A549 (cell line): Measurements from ENCODE around the gene BCR. TPM values are rescaled to one million over a fixed set of nuclear protein-coding genes. Genes with fewer than 3 reads are reported as not detected.

Experiments used
- ATAC-seq, 2 experiments: fragments of 200-7000 bp in 1 of 2; fragments of >200 bp in 1 of 2; cut with Nextera tagmentation in 1 of 2; cut with Tn5 transposase in 1 of 2; 3 replicates each; pipeline versions ENCODE4 v1.8.0 to v1.9.1; 2018 to 2020; ENCODE audit warnings: mild to moderate bottlenecking in 1 of 2, moderate library complexity in 1 of 2
- CTCF ChIA-PET: fragments of 300-600 bp; sonication (Branson Sonifier 250); formaldehyde crosslinking; extraction: SDS; loops from one replicate; lab custom pipeline; 2021; ENCODE audit warnings: antibody characterized with exemption, inconsistent platforms; lab: Yijun Ruan, JAX
- POLR2A ChIA-PET: fragments of 350-600 bp; formaldehyde crosslinking; extraction: SDS; loops from one replicate; lab custom pipeline; 2021; ENCODE audit warnings: antibody characterized with exemption, inconsistent platforms; lab: Yijun Ruan, JAX
- DNase-seq, 2 experiments: peaks; one replicate each; pipeline versions ENCODE4 v3.0.0 to v3.0.0-alpha.2; 2011 to 2016; ENCODE audit warnings: low read depth in 1 of 2, low spot score in 1 of 2
- FAIRE-seq: peaks from 2 replicates; lab custom pipeline; 2011; peaks lifted over from hg19 to GRCh38; lab: Jason Lieb, UNC
- H3K27ac ChIP-seq, 2 experiments: fragments of >200 bp; sonication (Bioruptor Twin); formaldehyde crosslinking; 3 replicates each; pipeline ENCODE4 v1.5.1; 2016 to 2017
- H3K4me1 ChIP-seq: fragments of >200 bp; sonication (Bioruptor Twin); formaldehyde crosslinking; 3 replicates; pipeline ENCODE4 v1.6.1; 2016
- H3K4me2 ChIP-seq: fragments of >200 bp; sonication (Bioruptor Twin); formaldehyde crosslinking; 3 replicates; pipeline ENCODE4 v1.6.1; 2016
- H3K4me3 ChIP-seq: fragments of >200 bp; sonication (Bioruptor Twin); formaldehyde crosslinking; 3 replicates; pipeline ENCODE4 v1.5.1; 2016
- H3K9me3 ChIP-seq: fragments of >200 bp; sonication (Bioruptor Twin); formaldehyde crosslinking; 3 replicates; pipeline ENCODE4 v1.6.1; 2016
- CBX2 ChIP-seq: fragments of 200-600 bp; sonication (generic); IDR thresholded peaks from 2 replicates; pipeline ENCODE4 v1.6.1; 2016; ENCODE audit warnings: low read depth, mild to moderate bottlenecking, borderline replicate concordance
- CBX8 ChIP-seq: fragments of 200-600 bp; sonication (generic); IDR thresholded peaks from 2 replicates; pipeline ENCODE4 v1.6.1; 2016
- CHD2 ChIP-seq: fragments of 150-350 bp; IDR thresholded peaks from 2 replicates; pipeline ENCODE4 v1.6.1; 2014; ENCODE audit warnings: low read length; ENCODE audit not compliant: partially characterized antibody
- EHF ChIP-seq: fragments of 250-450 bp; sonication (Bioruptor Pico); IDR thresholded peaks from 2 replicates; pipeline ENCODE4 v1.5.0; 2020; ENCODE audit warnings: mild to moderate bottlenecking
- EHMT2 ChIP-seq: fragments of 200-600 bp; sonication (generic); IDR thresholded peaks from 2 replicates; pipeline ENCODE4 v1.6.1; 2016; ENCODE audit warnings: antibody characterized with exemption, low read depth, mild to moderate bottlenecking, moderate library complexity
- FOXS1 ChIP-seq: fragments of 250-450 bp; sonication (Bioruptor Pico); IDR thresholded peaks from 2 replicates; pipeline ENCODE4 v1.5.0; 2020; ENCODE audit warnings: mild to moderate bottlenecking, moderate library complexity
- GATA3 ChIP-seq: IDR thresholded peaks from 2 replicates; pipeline ENCODE4 v1.6.1; 2012; ENCODE audit warnings: borderline replicate concordance
- HEYL ChIP-seq: fragments of 250-450 bp; sonication (Bioruptor Pico); IDR thresholded peaks from 2 replicates; pipeline ENCODE4 v1.8.0; 2021; ENCODE audit warnings: mild to moderate bottlenecking, moderate library complexity
- JUNB ChIP-seq: fragments of >200 bp; sonication (Bioruptor Twin); formaldehyde crosslinking; IDR thresholded peaks from 2 replicates; pipeline ENCODE4 v1.6.1; 2016
- KDM5A ChIP-seq: fragments of 200-600 bp; sonication (generic); IDR thresholded peaks from 2 replicates; pipeline ENCODE4 v1.6.1; 2016; ENCODE audit warnings: antibody characterized with exemption, mild to moderate bottlenecking
- MAZ ChIP-seq: fragments of 150-350 bp; IDR thresholded peaks from 2 replicates; pipeline ENCODE4 v1.6.1; 2014; ENCODE audit warnings: antibody characterized with exemption, low read depth, low read length, borderline replicate concordance
- NFE2L2 ChIP-seq: fragments of 150-350 bp; conservative IDR thresholded peaks from 2 replicates; pipeline ENCODE4 v1.6.1; 2014; ENCODE audit warnings: low read length
- NPAS2 ChIP-seq: fragments of 250-450 bp; sonication (Bioruptor Pico); IDR thresholded peaks from 2 replicates; pipeline ENCODE4 v1.8.0; 2022; ENCODE audit warnings: mild to moderate bottlenecking, moderate library complexity, borderline replicate concordance
- POLR2AphosphoS2 ChIP-seq: conservative IDR thresholded peaks from 2 replicates; pipeline ENCODE4 v1.6.1; 2012; ENCODE audit warnings: low read length, improper control_type of control experiment, inconsistent platforms
- RAD21 ChIP-seq, 2 experiments: fragments of >200 bp in 1 of 2; sonication (Bioruptor Twin) in 1 of 2; formaldehyde crosslinking in 1 of 2; IDR thresholded peaks in 1 of 2; conservative IDR thresholded peaks in 1 of 2; 2 replicates in 1 of 2; 3 replicates in 1 of 2; pipeline ENCODE4 v1.6.1; 2012 to 2018; ENCODE audit warnings: inconsistent platforms in 1 of 2
- RFX5 ChIP-seq: fragments of 450-650 bp; IDR thresholded peaks from 2 replicates; pipeline ENCODE4 v1.7.1; 2014; ENCODE audit warnings: antibody characterized with exemption, mild to moderate bottlenecking, moderate library complexity
- RNF2 ChIP-seq: fragments of 200-600 bp; sonication (generic); IDR thresholded peaks from 2 replicates; pipeline ENCODE4 v1.6.1; 2016; ENCODE audit warnings: low read depth, mild to moderate bottlenecking, antibody characterized with exemption, moderate library complexity, borderline replicate concordance
- TFCP2L1 ChIP-seq: fragments of 250-450 bp; sonication (Bioruptor Pico); IDR thresholded peaks from 2 replicates; pipeline ENCODE4 v1.5.0; 2021; ENCODE audit warnings: mild to moderate bottlenecking
- ZC3H11A ChIP-seq: fragments of 450-650 bp; IDR thresholded peaks from 2 replicates; pipeline ENCODE4 v1.6.1; 2014; ENCODE audit warnings: antibody characterized with exemption, mild to moderate bottlenecking
- WGBS: methylation state at CpG from one replicate; pipeline ENCODE4 v1.1.6; 2017; ENCODE audit errors: missing lambda C conversion rate; 5-methylcytosine and 5-hydroxymethylcytosine counted together
- polyA plus RNA-seq, 4 experiments: library from polyadenylated mRNA; depleted of rRNA in 3 of 4; stranded (reverse); fragments of >200 nt; fragmentation: RNase III in 1 of 4; extraction: RNeasy Plus Mini Kit Qiagen cat#74134 plus additional on column Dnase treatment in 1 of 4; gene quantifications; 2 replicates in 3 of 4; 3 replicates in 1 of 4; pipeline ENCODE4 v1.2.3, GENCODE V29; 2011 to 2017
- TF ChIP-seq, protein P1 (sequence below): fragments of 250-450 bp; sonication (Bioruptor Pico); IDR thresholded peaks from 2 replicates; pipeline ENCODE4 v1.5.0; 2021; ENCODE audit warnings: mild to moderate bottlenecking, moderate library complexity, borderline replicate concordance
- TF ChIP-seq, protein P2 (sequence below): fragments of 450-650 bp; IDR thresholded peaks from 2 replicates; pipeline ENCODE4 v1.6.1; 2014; ENCODE audit warnings: antibody characterized with exemption
- TF ChIP-seq, protein P3 (sequence below): IDR thresholded peaks from 2 replicates; pipeline ENCODE4 v1.6.1; 2012

BCR gene
- polyA plus RNA-seq, 2 of the 4 experiments (the other 2 are of a cell fraction), result 14.7 to 16.4 TPM

DNA sequence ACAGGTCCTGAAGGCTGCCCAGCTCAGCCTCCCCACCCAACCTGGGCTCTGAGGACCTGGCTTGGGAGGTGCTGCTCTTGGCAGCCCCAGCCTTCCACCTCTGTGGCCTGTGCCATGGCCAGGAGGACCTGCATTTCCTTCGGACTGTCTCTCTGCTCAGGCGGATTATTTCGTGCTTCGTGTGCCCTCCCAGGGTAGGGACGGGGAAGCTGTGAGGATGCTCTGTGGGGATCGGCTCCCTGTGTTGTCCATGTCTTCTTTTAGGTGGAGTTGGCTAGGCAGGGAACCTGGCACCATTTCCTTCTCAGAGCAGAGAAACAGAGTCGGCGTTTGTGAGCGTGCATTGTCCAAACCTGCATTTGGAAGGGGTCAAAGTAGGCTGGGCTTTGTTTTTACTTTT, 34.1 kb downstream of the BCR start:
- ChIA-PET POLR2A (no interaction called here), CTCF (no interaction called here)
- TF ChIP-seq GATA3 (no peak), NPAS2 (CRISPR knock-in tag) (no peak), FOXS1 (no peak), ZC3H11A (no peak), HEYL (no peak), JUNB (no peak), TFCP2L1 (CRISPR knock-in tag) (no peak)
- TF ChIP-seq, protein P1, sequence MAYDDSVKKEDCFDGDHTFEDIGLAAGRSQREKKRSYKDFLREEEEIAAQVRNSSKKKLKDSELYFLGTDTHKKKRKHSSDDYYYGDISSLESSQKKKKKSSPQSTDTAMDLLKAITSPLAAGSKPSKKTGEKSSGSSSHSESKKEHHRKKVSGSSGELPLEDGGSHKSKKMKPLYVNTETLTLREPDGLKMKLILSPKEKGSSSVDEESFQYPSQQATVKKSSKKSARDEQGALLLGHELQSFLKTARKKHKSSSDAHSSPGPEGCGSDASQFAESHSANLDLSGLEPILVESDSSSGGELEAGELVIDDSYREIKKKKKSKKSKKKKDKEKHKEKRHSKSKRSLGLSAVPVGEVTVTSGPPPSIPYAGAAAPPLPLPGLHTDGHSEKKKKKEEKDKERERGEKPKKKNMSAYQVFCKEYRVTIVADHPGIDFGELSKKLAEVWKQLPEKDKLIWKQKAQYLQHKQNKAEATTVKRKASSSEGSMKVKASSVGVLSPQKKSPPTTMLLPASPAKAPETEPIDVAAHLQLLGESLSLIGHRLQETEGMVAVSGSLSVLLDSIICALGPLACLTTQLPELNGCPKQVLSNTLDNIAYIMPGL, result no peak
- TF ChIP-seq, protein P2, sequence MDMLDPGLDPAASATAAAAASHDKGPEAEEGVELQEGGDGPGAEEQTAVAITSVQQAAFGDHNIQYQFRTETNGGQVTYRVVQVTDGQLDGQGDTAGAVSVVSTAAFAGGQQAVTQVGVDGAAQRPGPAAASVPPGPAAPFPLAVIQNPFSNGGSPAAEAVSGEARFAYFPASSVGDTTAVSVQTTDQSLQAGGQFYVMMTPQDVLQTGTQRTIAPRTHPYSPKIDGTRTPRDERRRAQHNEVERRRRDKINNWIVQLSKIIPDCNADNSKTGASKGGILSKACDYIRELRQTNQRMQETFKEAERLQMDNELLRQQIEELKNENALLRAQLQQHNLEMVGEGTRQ, result no peak
- H3K4me1 ChIP-seq, result peaks cover 1% of the 10 kb centered on the region; the same call in 1 of the 3 replicates
- no peak for ATAC-seq
- H3K4me3 ChIP-seq, result no peak overlapping the region
- WGBS, result 90% methylated on average over 9 of the region's 9 CpGs
- no peaks in the 10 kb centered on the region for H3K9me3 ChIP-seq
- DNase-seq, result no peak
- no peak overlapping the region for H3K4me2 ChIP-seq
- FAIRE-seq, result no peak
- H3K27ac ChIP-seq, result no peak overlapping the region

DNA sequence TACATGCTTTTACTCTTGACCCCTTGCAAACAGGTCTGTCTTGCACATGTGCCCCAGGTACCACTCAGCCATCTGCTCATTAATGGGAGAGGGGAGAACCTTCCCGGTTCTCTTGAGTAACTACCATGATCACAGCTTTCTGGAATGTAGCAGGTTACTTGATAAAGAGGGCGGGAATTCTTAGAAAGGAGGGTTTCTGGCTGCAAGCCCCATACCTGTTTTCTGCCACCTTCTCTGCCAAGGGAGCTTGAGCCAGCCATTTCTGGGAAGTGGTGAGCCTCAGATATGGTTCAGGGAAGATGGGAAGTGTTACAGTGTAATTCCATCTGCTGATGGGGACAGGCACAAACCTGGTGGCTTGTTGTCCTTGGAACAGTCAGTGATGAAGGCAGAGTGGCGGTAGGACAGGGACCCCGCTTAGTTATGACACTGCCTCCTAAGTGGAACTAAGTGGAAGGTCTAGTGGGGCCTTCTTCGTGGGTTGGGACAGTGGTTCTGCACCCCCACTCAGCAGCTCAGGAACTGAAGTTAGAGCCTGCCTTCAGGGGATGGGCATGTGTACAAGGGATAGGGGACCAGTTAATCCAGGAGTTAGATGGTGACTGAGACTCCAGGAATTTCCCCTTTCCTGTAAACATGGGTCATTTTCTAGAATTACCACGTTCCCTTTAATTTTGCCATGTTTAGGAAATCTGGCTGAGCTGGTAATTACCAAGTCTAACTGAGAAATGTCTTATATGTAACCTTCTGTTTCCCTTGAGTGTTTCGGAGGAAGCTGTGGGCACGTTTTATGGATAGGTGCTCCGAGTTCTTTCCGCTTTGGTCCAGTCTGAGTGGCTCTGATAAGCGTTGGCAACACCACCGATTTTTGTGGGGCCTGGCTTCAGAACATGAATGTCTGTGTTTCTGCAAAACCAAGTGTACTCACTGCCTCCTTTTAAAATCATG, 35.3 kb downstream of the BCR start:
- ATAC-seq (no peak), DNase-seq (no peak), FAIRE-seq (no peak)
- TF ChIP-seq CBX8 (no peak), KDM5A (no peak), EHF (CRISPR knock-in tag) (no peak)
- TF ChIP-seq, protein P3, sequence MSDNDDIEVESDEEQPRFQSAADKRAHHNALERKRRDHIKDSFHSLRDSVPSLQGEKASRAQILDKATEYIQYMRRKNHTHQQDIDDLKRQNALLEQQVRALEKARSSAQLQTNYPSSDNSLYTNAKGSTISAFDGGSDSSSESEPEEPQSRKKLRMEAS, result no peak
- TF ChIP-seq, protein P1, result no peak
- Histone ChIP-seq H3K9me3 (no peaks in the 10 kb centered on the region), H3K4me3 (no peak overlapping the region), H3K27ac (no peak overlapping the region), H3K4me1 (peaks cover 13% of the 10 kb centered on the region; the same call in 2 of the 3 replicates), H3K4me2 (no peak overlapping the region)
- WGBS, result 86% methylated on average over 12 of the region's 12 CpGs
- POLR2A ChIA-PET, result no interaction called here
- CTCF ChIA-PET, result interaction anchor here (0.6 kb wide), 1 partner anchor 41 kb away, joined by 4 read pairs; no protein-coding TSS in a partner anchor

DNA sequence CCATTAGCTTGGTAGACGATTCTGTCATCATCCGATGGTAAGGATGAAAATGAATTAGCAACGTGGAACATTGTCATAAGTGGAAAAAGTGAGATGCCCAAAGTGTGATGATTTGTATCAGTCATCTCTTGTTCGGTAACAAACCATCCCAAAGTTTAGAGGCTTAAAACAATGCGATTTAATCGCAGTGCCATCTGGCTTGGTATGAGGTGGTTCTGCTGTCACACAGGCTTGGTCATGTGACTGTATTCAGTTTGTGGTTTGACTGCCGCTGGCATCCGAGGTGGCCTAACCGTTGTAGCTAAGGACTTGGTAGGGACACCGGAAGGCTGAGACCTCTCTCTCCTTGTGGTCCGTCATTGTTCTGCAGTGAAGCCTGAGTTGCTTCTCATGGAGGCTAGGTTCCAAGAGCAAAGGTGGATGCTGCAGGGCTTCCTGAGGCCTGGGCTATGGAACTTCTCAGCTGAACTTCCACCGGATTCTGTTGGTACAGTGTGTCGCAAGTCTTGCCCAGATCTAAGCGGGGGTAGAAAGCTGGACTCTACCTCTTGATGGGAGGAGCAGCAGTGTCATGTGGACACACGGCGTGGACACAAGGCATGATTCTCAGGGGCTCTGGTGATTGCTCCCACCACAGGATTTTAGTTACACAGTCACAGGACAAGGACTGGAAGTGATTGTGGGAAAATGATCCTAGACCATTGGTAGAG, 36.3 kb downstream of the BCR start:
- Histone ChIP-seq H3K27ac (no peak overlapping the region), H3K4me3 (no peak overlapping the region), H3K4me2 (no peak overlapping the region), H3K4me1 (peaks cover 15% of the 10 kb centered on the region; the same call in 2 of the 3 replicates), H3K9me3 (no peaks in the 10 kb centered on the region)
- CTCF ChIA-PET, result no interaction called here
- no peak for DNase-seq
- POLR2A ChIA-PET, result no interaction called here
- no peak for FAIRE-seq
- 88% methylated on average over 15 of the region's 16 CpGs for WGBS
- no peak for ATAC-seq
- TF ChIP-seq, protein P1, result no peak
- TF ChIP-seq RAD21 (conservative IDR thresholded peaks at IDR 0.05 in 1 of 2, IDR thresholded peaks at IDR 0.05 in 1 of 2), result no peak
- no peak for TF ChIP-seq EHMT2
- TF ChIP-seq, protein P3, result no peak
- no peak for TF ChIP-seq CBX2
- TF ChIP-seq RFX5, result no peak
- no peak for TF ChIP-seq MAZ
- no peak for TF ChIP-seq RNF2
- TF ChIP-seq TFCP2L1 (CRISPR knock-in tag), result no peak
- TF ChIP-seq POLR2AphosphoS2, result no peak
- TF ChIP-seq NFE2L2, result no peak
- no peak for TF ChIP-seq KDM5A
- TF ChIP-seq CHD2, result no peak
